DOHH2 (cell line): ENCODE measurements around the gene SIPA1.

ENCODE experiments used
- CTCF ChIP-seq: fragments of 200-600 bp; sonication (generic); IDR thresholded peaks from one replicate; pipeline ENCODE4 v1.5.1; 2014; ENCODE audit warnings: antibody characterized with exemption, mild to moderate bottlenecking, low read depth, low read length; ENCODE audit not compliant: poor library complexity, severe bottlenecking
- EZH2phosphoT487 ChIP-seq: fragments of 200-600 bp; sonication (generic); IDR thresholded peaks from 2 replicates; pipeline ENCODE4 v1.6.1; 2017; ENCODE audit warnings: borderline replicate concordance, mild to moderate bottlenecking, antibody characterized with exemption, low read length, moderate library complexity, mixed read lengths

DNA sequence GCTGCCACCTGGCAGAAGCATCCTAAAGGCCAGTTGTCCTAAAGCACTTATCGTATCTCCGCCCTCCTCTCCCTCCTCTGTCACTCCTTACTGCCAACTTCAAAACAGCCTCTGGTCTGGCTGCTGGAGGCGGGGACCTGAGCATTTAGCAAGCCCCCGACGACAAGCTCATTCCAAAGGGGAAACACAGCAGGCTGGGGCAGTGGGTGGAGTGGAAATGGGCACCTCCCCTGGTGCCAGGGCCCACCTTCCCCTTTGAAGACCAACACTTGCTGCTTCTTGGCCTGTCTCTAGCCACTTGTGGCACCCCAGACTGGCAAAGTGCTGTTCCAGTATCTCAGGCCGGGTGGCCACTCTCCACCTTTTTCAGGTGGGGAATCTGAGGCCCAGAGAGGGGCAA, 27.5 kb upstream of the SIPA1 start:
- TF ChIP-seq CTCF (no peak), EZH2phosphoT487 (no peak)
